Colon (tissue), 2 donors: ENCODE measurements around the gene RAB32.

Experiments used
- FAIRE-seq: peaks from 2 replicates; lab custom pipeline; 2012; peaks lifted over from hg19 to GRCh38; lab: Jason Lieb, UNC
- donor health status: control.
- donor health status: control.

The RAB32 gene

GRCh38 chr6:146582857-146583256 lies 39.2 kb downstream of the RAB32 start:
- no peak for FAIRE-seq

- FAIRE-seq: no peak
Observed at GRCh38 chr6:146583966-146584365, 40.3 kb downstream of the RAB32 start.

DNA sequence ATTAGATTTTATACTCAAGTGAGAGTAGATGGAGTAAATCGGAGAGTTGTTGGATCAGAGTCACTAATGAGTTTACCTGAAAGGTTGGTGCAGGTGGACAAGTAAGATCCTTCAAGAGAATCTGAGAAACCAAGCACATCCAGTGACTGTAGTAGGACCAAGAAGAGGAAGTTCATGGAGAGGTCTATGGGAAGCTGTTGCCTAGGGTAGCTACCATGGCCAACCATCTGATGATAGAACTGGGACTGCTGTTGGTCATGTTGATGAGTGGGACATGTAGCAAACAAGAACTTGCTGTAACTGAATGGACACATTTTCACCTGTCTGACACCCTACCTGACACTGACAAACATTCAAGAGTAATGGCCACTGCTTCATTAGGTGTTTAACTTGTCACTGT lies 43.8 kb downstream of the RAB32 start:
- no peak for FAIRE-seq

- no peak for FAIRE-seq
Observed at GRCh38 chr6:146590492-146590891, 46.9 kb downstream of the RAB32 start.

GRCh38 chr6:146592451-146592850 lies 48.8 kb downstream of the RAB32 start:
- FAIRE-seq: no peak

- no peak for FAIRE-seq
Observed at GRCh38 chr6:146593986-146594385, 50.4 kb downstream of the RAB32 start.

DNA sequence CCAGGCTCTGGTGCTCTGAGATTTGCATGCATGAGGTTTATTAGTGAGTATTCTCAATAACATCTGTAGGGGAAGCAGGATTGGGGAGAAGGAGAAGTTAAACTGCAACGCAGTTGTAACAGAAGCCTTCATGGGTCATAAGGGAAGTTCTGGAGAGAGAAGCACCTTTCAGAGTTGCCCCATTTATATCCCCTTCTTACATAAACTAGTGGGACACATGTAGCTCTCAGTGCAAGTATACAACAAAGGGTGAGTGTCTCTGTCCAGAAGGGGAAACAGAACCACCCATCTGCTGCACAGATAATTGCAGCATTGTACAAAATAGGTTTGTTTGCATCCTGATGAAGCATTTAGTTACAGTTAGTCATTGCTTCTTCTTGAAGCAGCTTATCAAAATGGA lies 50.9 kb downstream of the RAB32 start:
- FAIRE-seq: no peak

DNA sequence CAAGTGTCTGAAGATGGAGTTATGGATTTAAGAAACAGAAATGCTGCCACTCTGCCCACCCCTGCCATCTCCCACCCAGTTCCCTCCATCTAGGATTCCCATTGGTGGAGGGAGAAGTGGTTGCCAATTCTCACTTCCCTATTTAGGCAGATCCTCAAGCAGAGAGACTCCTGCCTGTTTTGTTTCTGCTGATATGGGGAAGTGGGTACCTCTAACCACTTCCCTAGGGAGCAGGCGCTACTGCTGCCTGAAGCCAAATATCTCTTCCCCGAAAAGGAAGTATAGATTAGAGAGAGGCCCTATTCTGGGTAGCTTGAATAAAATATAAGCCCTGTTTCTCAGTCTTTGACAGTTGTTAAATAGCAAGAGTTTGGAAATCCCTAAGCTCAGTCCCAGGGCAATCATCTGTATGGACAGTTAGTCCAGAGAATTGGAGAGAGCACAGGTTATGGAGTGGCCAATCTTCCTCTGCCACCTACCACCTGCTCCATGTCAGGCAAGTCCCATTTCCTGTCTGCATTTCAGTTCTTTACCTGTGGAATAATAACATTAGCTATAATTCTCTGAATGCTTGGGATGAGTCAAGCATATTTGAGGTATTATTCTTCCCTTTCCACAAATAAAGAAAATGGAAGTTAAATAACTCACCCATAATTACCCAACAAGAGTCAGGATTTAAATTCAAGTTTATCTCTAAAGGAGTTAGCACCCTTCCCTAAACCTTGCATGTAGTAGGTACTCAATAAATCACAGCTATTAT lies 52.5 kb downstream of the RAB32 start:
- FAIRE-seq: no peak

- FAIRE-seq: no peak
Observed at GRCh38 chr6:146598772-146599405, 55.3 kb downstream of the RAB32 start, which contains the start of gene ADGB. TSS of gene ADGB (plus strand) at chr6:146598972. CDS start at chr6:146599041, 69 bp downstream.

DNA sequence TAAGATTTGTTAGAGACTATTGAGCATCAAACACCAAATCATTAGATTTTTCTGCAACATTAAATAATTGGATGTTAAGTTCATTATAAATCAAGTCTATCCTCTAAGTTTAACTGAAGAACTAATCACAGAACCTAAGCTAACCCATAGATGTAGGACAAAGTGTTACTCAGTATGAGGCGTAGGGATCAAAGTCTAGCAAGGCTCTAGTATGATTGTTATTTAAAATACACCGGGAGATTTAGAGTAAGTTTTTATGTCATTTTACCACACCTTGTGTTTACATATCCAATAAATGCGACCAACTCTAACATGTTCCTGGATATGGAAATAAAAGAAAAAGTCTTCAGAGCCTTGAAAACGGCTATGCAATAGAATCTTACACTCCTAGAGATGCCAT lies 57.7 kb downstream of the RAB32 start:
- no peak for FAIRE-seq

- no peak for FAIRE-seq
Observed at GRCh38 chr6:146602526-146602925, 58.9 kb downstream of the RAB32 start.
